ENCODE measurements around the gene GPN2.

GRCh38 chr1:26907071-26907917, 17.2 kb upstream of the GPN2 start:
- TF ChIP-seq EP300 (IDR thresholded peaks at IDR 0.05) (no peak), CTCF (IDR thresholded peaks at IDR 0.05) (no peak)

All from esophagus muscularis mucosa (tissue), 3 donors.